ENCODE results near the gene BTC.

DNA sequence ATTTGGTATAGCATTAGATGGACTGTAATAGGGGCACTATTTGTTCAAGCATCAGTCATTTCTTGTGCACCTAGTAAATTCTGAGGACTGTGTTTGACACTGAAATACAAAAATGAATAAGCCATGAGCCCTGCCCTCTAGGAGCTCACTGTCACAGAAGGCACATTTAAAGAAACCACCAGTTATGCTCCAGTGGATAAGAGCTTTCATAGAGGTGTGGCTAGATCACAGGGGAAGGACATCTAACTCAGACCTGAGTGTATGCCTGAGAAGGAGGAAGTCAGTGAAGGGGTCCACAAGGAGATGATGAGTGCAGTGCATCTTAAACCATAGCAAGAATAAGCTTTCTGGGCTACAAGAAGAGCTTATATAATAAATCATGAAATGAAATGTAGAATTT lies 40.1 kb downstream of the BTC start:
- TF ChIP-seq, protein P1, sequence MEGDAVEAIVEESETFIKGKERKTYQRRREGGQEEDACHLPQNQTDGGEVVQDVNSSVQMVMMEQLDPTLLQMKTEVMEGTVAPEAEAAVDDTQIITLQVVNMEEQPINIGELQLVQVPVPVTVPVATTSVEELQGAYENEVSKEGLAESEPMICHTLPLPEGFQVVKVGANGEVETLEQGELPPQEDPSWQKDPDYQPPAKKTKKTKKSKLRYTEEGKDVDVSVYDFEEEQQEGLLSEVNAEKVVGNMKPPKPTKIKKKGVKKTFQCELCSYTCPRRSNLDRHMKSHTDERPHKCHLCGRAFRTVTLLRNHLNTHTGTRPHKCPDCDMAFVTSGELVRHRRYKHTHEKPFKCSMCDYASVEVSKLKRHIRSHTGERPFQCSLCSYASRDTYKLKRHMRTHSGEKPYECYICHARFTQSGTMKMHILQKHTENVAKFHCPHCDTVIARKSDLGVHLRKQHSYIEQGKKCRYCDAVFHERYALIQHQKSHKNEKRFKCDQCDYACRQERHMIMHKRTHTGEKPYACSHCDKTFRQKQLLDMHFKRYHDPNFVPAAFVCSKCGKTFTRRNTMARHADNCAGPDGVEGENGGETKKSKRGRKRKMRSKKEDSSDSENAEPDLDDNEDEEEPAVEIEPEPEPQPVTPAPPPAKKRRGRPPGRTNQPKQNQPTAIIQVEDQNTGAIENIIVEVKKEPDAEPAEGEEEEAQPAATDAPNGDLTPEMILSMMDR (optimal IDR thresholded peaks at IDR 0.05 in 1 of 3, IDR thresholded peaks at IDR 0.05 in 1 of 3, conservative IDR thresholded peaks at IDR 0.05 in 1 of 3; ENCODE audit: extremely low read depth in 1 of 3, insufficient read depth in 2 of 3, low read length in 3 of 3) = no peak
- no peak for TF ChIP-seq EZH2 (IDR thresholded peaks at IDR 0.05; ENCODE audit: low read length)

Data from keratinocyte (primary cell).